NCI-H2196 (cell line): Measurements from ENCODE around the gene MAOA.
"Not testable (repeated sequence)": the region's sequence is repeated elsewhere in the genome, so short reads cannot be mapped to it uniquely, and the experiment has no call there.

ENCODE experiments used
- DNase-seq: peaks from one replicate; lab custom pipeline; 2025; ENCODE audit not compliant: unreplicated experiment; lab: John Stamatoyannopoulos, UW

Gene MAOA

DNA sequence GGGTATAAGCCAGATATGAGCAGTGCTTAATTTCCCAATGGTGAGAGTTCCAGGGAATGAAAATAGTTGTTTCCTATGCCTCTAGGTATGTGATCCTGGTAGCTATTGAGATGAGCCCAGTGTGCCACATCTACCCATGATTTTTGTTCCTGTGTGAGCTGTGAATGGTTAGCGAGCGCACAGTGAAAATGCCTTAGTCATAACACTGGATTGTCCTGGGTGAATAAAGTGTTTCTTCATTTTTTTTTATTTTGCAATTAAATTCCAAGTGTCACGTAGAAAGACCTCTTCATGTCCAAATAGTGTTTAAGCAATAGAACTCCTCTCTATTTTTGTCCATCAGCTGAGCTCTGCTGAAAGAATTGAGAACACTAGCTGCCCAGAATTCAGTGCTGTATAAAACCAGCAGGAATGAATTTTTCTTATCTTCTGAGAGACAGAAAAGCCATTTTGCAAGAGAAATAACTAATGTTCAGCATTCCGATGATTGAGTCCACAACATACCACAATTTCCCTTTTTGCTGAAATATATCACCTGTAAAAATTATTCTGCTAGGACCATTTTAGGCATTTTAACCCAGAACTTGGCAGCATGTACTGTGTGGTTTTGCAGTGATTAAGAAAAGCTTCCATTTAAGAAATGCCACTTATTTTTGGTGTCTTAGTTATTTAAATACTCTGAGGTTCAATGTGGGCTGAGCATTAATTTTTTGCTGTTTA, 5.6 kb downstream of the MAOA start:
- DNase-seq, result no peak

DNA sequence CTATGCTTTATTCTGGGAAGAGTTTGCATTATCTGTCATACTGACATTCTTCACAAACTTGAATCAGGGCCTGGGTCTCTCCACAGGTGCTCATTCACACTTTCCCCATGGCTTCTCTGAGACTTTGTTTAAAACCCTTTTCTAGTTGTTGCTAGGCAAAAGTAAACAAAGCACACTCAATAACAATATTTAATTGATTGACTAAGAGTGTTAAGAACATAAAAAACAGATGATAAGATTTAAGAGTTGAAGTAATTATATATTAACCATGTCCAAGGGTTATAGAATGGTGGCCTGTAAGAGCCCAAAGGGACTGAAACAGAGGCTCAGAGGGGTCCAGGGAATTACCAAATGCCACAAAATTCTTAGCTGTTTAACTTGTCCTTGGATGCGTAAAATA, 7.1 kb downstream of the MAOA start:
- no peak for DNase-seq

DNA sequence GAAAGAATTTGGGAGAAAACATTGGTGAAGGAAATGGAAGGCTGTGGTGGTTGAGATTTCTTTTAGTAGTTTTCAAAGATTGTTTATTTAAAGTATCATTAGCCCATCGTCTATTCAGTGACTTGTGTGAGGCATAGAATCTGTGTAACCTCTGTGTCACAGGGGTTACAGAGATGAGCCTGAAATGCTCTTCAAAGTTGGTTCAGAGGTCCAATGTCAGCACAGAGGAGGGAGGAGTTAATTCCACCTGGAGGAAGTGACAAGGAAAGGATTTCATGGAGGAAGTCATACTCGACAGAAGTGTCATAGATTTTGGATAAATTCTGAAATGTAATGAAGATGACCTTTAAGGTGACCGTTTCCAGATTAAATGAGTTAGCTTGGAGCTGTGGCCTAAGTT, 8.2 kb downstream of the MAOA start:
- DNase-seq, result no peak

DNA sequence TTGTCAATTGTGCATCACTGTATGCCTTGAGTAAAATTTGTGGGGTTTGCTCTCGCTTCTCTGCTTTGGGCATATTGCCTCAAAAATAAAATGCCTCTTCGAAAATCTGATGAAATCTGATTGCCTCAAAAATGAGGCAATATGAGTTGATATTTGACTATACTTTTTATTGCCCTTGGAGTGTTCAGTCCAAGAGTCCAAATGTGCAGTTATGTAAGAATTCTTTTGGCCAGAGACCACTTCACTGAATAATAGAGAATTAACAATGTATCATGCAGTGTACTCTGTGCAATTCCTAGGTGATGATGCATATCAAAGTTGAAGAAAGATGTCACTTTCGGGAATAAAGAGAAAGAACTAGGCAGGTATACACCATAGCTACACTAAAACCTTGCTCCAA, 8.6 kb downstream of the MAOA start:
- DNase-seq, result no peak

DNA sequence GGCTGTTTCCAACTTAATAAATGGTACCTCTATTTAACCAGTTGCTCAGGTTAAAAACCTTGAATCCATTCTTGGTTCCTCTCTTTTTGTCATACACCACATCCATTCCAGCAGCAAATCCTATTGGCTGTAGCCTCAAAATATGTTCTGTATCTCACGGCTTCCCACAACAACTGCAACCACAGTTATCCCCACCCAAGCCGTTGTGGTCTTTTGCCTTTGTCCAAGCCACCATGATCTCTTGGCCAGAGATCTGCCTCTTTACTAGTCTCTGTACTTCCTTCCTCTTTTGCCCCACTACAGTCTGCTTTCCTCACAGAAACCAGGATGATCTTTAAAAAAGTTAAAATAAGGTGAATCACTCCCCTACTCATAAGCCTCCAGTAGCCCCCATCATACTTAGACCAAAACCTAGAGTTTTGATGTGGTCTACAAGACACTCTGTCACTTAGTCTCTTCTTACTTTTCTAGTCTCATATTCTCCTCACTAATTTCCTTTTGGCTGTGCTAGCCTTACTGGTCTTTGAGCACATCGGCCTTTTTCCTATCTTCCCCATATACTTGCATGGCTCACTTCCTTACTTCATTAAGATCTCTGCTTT, 10.3 kb downstream of the MAOA start:
- no peak for DNase-seq

DNA sequence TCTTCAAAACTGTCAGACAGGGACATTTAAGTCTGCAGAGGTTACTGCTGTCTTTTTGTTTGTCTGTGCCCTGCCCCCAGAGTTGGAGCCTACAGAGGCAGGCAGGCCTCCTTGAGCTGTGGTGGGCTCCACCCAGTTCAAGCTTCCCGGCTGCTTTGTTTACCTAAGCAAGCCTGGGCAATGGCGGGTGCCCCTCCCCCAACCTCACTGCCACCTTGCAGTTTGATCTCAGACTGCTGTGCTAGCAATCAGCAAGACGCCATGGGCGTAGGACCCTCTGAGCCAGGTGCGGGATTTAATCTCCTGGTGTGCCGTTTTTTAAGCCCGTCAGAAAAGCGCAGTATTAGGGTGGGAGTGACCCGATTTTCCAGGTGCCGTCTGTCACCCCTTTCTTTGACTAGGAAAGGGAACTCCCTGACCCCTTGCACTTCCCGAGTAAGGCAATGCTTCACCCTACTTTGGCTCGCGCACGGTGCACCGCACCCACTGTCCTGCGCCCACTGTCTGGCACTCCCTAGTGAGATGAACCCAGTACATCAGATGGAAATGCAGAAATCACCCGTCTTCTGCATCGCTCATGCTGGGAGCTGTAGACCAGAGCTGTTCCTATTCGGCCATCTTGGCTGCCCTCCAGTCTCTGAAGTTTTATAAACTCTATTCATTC, 20.0 kb downstream of the MAOA start:
- not testable (repeated sequence) for DNase-seq

DNA sequence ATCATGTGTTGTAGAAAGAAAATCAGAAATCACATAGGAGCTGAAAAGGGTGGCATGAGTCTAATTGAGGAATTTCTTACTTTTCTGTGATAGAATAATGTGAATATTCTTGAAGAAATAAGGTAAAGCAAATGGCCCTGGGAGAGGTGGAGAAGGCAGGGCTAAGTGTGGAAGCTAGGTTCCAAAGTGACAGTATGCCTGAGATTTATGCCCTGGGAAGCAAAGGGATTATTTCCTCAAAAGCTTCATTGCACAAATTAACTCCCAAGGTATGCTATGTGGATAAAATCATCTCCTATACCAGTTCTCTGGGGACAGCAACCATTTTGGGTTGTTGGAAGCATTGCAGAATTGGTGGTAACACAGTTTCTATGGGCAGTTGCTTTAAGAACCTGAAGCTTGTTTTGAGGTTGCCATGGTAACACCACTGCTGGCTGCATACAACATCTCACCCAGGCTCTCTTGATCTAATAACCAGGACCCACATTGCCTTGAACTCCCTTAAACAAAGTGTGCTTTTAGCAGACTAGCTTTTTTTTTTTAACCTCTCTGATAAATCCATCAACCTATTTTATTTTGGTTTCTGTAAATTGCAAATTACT, 21.0 kb downstream of the MAOA start:
- DNase-seq, result no peak

DNA sequence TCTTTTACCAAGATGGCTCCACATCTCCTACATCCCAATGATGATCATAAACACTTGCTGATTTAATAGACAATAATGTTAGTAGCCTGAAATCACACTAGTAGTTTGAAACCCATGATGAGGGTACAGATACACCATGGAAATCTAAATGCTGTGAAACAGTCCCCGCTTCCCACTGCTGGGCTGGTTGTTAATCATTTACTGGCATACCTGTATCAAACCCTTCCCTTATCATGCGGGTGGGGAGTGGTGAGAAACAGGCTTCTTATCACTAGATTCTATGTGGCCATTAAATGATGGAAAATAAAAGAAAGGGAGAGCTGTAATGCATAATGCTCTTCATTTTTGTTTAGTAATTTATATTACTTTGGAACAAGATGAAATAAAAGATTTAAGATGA, 21.9 kb downstream of the MAOA start:
- DNase-seq, result no peak

DNA sequence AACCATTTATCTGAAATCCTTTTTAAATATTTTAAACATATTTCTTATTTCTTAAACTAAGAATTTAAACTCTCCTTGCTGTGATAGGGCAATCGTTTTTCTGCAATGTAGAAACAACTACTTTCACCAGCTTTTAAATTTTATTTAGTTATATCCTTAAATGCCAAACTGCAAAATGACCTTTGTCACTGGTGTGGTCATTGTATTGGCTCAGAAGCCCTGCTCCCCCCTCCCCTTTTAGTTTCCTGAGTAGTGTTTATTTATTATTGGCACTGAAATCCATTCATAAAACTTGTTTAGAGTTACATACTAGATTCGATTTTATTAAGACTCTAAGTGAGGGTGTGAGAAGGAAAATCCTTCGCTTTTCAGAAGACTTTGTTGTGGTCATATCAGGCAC, 23.0 kb downstream of the MAOA start:
- no peak for DNase-seq

DNA sequence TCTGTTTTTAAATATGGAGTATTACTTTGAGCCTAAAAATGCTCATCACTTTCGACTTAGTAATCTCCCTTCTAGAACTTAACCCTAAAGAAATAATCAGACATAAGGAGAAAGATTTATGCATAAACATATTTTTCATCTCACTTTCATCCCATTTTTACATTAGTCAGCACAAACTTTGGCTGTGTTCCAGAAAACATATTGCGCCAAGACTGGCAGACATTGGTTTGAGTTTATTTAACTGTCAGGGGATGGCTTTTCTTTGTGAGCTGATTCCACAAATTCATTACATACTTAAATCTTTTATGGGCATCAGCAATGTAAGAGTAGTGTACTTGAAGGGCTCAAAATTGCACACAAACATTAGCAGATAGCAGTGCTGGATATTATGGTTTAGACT, 23.7 kb downstream of the MAOA start:
- DNase-seq, result no peak

DNA sequence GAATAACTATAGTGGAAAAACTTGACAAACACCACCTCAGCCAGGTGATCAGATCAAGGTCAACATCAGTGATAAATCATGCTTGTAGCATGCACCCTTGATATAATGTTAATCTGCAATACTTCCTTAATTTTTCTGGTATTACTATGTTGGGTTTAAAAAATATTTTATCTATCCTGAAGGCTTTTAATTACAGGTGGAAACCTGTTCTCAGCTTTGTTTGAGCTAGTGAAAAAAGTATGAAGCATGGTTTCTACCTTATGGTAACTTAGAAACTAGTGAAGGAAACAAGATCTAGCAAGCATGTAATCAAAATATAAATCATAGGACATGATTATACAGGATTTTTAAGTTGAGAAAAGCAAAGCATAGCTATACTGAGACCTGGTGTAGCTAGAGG, 26.6 kb downstream of the MAOA start:
- no peak for DNase-seq

DNA sequence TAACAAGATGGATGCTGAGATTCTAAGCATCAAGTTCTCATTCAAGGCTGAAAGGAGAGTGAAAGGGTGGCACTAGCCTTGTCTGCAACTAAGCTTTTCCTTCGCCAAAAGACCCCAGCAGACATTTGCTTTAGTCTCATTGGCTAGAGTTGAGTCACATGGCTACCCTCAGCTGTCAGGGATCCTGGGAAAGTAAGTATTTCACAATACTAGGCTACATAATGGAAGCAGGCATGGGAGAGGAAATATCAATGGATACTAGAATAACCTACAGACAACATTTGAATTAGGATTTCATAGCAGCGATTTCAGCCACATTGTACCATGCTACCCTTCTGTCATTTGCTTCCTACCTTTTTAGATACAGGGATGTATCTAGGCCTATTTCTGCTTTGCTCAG, 29.1 kb downstream of the MAOA start:
- no peak for DNase-seq

DNA sequence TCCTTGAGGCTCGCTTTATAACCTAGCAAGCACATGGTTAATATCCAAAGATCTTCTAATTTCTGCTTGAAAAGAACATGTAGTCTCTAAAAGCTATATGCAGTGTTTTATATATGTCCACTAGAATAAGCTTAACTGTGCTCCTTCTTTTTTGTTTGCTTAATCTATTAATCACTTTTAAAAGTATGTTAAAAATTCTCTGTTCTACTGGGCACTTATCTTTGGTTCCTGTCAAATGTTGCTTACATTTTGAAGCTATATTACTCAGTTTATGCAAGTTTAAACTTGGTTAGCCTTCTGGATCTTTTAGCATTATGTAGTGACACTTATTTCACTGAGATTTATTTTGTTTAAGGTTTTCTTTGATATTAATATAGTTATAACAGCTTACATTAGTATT, 32.5 kb downstream of the MAOA start:
- DNase-seq, result no peak

DNA sequence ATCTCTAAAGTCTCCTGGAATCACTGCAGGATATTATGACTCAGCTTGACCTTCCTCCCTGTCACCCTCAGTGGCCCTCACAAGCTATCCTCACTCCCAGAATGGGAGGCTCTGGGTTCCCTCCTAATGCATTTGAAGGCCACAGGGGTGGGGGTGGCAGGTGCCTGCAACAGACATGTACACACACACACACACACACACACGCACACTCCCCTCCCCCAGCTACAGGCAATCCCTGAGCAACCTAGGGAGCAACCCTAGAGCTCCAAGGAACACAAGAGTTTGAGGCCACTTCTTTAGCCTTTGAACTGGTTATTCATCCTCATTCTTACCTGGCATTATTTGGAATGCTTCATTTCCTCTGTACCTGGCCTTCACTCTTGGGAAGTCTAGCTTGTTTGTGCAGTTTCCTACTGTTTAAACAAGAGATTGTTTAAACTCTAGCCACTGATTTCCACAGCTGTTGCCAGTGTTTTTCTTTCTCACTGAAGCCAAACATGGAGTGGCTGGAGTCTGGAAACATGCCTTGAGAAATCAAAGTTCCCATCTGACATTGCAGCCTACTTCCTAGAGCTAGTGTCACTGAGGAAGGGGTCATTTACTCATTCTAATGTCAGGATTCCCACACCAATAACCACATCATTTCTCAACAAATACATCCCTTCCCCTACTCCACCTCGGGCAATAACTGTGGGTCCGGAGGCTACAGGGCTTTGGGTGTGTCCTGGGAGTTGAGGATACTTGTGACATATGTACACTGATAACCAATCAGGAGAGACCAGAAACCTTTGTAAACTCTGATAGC, 37.7 kb downstream of the MAOA start:
- DNase-seq, result no peak

DNA sequence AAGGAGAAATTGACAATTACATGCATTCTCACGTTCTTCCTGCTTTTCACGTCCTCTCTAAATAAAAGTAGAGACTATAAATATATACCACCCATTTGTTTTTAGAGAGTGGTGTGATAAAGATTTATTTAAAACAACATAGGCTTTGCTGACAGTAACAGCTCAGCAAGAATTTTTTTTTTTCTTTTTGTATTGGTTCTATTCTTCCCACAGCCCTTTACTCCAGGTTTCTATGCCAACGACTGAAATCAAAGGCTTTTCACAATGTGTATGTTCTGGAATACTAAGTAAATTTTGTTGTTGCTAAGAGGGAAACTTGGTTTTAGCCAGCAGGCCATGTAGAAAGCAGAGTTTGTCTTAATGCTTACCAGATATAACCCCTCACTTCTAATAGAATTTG, 43.4 kb downstream of the MAOA start:
- DNase-seq, result no peak

DNA sequence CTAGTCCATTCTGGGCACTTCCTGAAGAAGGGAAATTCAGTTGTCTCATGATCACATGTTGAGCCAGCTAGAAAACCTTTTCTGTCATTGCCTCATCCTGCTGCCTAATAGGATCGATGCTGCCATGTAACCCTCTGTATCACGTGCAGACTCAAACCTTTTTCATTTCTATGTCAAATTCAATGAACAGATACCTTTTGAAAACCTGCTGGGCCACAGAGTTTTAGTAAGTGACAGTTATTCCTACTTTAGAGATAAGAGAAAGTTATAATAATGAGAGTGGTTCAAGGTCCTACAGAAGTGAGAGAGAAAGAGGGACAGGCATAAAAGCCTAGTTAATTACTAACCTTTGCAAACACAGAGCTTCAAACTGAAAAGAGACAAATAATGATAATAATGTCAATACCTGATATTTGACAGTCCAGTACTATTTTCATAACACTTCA, 46.0 kb downstream of the MAOA start:
- DNase-seq, result no peak

DNA sequence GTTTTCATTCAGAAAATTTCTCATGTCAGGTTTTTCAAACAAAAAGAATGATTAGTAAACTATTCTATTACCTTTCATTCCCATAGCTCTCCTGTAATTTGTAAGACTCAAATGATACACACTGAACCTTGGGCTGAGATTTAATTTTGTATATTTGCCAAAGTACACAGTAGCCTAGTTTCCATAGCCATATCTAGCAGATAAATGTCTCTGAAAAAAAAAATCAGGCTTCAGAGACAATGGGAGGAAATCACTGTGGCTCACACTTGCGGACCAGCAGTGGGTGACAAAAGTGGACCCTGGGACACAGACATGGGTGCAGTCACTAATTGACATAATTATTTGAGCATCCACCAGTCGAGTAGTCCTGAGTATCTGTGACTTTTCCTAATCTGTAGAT, 46.6 kb downstream of the MAOA start:
- DNase-seq, result no peak

DNA sequence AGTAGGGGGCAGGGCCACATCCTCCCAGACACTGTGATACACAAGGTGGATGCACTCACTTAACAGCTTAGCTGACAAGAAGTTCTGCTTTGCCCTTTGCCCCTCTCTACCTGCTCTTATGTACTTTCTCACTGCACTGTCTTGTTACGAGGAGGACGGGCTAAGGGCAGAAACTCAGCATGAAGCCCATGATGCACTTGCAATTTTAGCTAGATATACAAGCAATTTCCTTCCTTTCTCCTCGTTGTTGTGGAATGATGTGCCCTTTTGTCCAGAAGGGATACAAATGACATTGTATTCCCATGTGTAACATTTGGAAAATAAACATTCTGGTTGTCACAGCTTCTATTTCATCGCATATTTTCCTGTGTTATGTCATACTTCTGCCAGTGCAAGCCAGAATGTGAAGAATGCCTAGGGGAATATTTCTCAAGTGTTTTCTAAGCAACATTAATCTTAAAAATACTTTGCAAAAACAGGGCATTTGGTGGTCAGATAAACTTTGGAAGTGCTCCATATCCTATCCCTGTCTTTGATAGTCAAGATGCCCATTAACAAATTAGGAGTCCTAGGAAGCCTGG, 47.2 kb downstream of the MAOA start:
- DNase-seq, result no peak

DNA sequence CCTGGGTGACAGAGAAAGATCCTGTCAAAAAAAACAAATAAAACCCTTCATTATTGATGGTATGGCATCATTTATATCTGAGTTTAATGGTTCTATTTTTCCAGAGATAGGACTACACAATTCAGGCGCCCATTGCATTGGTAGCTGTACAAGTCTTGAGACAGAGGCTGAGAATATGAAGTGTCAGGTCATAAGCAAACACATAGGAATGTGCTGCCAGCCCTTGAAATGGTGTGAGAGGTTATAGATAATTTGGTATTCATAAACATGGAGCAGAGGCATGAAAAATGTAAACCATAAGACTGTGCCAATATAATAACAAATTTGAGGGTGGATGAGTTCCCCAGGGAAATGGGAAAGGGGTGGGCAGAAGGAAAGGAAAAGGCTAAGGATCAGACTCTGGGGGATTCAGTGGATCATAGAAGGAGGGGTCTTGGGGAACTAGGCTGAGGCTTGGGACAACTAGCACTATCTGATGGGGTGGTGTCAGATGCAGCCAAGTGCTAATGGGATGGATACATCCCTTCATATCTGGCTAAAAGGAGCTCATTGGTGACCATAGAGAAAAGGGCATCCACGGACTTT, 50.8 kb downstream of the MAOA start:
- DNase-seq, result no peak

DNA sequence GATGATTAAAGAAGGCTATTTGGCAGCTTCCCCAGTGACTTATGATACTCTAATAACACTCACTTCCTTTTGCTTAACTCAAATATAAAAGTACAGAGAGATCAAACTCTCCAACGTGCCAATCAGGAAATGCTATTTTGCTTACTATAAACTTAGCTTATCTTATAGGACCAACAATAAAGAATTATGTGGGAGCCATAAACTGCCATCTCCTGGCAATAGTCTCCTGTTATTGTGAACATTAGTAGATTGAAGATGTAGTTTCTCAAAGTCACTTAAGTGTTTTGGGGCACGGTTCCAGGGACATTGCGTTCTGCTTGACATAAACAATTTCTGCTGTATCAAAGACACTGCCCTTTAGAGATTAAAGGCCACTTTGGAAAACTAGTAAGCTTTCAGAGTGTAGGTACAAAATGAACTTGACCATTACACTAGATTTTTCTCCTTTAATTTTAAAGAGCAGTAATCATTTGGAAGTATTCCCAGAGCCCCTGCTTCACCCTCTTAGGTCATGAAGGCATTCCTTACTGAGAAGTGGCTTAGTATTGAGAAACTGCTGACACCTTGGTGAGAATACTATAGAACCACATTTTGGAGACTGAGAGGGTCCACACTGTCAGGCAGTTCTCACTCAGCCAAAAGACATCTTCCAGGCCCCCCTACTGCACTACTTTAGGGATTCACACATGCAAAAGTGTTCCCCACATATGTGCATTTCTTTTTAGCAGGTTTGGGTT, 51.9 kb downstream of the MAOA start:
- no peak for DNase-seq
